Measurements from ENCODE around the gene DEFB110. TPM values are rescaled to one million over a fixed set of nuclear protein-coding genes. Genes with fewer than 3 reads are reported as not detected.

DEFB110 gene
- not detected in 2 replicates for total RNA-seq

DNA sequence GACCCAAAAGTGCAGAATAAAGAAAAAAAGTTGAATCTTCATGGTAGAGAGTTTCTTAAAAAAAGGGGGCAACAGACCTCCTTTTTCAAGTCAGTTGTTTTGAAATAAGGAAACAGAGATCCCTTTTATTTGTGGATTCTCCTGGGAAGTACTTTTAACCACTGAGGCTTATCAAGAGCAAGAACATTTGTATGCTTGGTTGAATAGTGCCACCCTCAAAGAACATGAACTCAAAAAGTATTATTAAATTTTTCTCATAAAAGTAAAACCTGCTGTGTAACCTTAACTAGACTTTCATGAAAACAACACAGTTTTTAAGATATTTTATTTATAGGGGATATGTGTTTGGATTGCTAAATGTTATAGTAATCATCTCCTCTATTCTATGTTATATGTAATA, at the start of gene DEFB110:
Gene DEFB110 (minus strand): TSS at position 101 of the 400 bp plus-strand sequence. CDS start 59 bp downstream, at position 42.

DNA sequence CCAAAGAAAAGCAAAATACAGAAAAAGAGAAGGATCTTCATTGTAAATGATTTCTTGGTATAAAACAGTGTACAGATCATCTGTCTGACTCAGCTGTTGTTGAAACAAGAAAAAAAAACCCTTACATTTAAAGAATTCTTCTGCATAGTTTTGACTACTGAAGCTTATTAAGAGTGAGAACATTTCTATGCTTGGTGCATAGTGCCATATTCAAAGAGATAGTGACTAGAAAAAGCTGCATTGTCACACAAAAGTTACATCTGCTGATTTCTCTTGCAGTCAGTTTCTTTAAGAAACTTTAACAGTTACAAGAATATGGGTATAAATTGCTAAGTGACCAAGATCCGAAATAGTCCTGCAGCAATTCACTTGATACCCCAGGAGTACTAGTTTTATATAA, 28.0 kb upstream of the DEFB110 start, which contains the start of gene DEFB112:
Gene DEFB112 (minus strand): TSS at position 101 of the 400 bp plus-strand sequence. CDS start 60 bp downstream, at position 41.

DNA sequence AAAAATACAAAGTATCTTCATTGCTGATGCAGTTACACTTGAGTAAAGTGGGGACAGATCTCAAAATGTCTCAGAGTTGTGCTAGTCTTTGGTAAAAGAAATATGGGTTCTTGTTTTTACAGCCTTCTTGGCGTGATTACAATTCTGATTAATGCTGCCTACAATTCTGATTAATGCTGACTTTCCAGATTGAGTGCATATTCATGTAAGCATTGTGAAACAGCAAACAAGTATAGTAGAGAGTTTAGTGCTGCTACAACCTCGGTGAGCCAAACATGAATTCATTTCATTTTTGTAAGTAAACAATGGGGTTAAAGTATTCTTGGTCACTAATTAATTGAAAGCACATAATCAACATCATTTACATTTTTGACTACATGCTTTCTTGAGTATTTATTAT, 52.2 kb downstream of the DEFB110 start, which contains the start of gene DEFB113:
Gene DEFB113 (minus strand): TSS at position 21 of the 400 bp plus-strand sequence. CDS start 0 bp downstream, at position 21.

Other genes with a start within 250 kb of the DEFB110 start
- not detected in 2 replicates for gene PGK2, start 234.7 kb downstream of the DEFB110 start, total RNA-seq
- not detected in 2 replicates for gene CRISP1, start 155.5 kb downstream of the DEFB110 start, total RNA-seq
- not detected in 2 replicates for gene DEFB114, start 57.8 kb downstream of the DEFB110 start, total RNA-seq
- gene DEFB113, start 52.4 kb downstream of the DEFB110 start, total RNA-seq: not detected in 2 replicates
- gene DEFB112, start 27.9 kb upstream of the DEFB110 start, total RNA-seq: not detected in 2 replicates